HG02840 (cell line): ENCODE results near the gene CPA2.
"Not testable (repeated sequence)": the region's sequence is repeated elsewhere in the genome, so short reads cannot be mapped to it uniquely, and the experiment has no call there.

Source experiments
- ATAC-seq: cut with Tn5 transposase; IDR thresholded peaks from one replicate; pipeline ENCODE4 v1.9.1; 2021; ENCODE audit warnings: mild to moderate bottlenecking, moderate library complexity, moderate number of reproducible peaks; ENCODE audit not compliant: unreplicated experiment, low FRiP score

Gene CPA2

GRCh38 chr7:130249626-130250025 is 17.0 kb upstream of the CPA2 start:
- ATAC-seq, result not testable (repeated sequence)

- no peak for ATAC-seq
Measured at GRCh38 chr7:130254555-130254954, 12.1 kb upstream of the CPA2 start.

- no peak for ATAC-seq
Measured at GRCh38 chr7:130256704-130257103, 10.0 kb upstream of the CPA2 start.

GRCh38 chr7:130258494-130259078 is 8.1 kb upstream of the CPA2 start:
- no peak for ATAC-seq

GRCh38 chr7:130262448-130262847 is 4.2 kb upstream of the CPA2 start:
- ATAC-seq, result no peak

- ATAC-seq, result no peak
Measured at GRCh38 chr7:130263130-130263529, 3.5 kb upstream of the CPA2 start.

GRCh38 chr7:130266961-130267321 is 278 bp downstream of the CPA2 start:
- no peak for ATAC-seq

GRCh38 chr7:130268463-130269317 is 2.0 kb downstream of the CPA2 start:
- ATAC-seq, result no peak

GRCh38 chr7:130269318-130269694 is 2.6 kb downstream of the CPA2 start:
- no peak for ATAC-seq

- no peak for ATAC-seq
Measured at GRCh38 chr7:130270947-130271800, 4.5 kb downstream of the CPA2 start.

GRCh38 chr7:130272381-130273080 is 5.9 kb downstream of the CPA2 start:
- ATAC-seq, result no peak

GRCh38 chr7:130273081-130273932 is 6.6 kb downstream of the CPA2 start:
- no peak for ATAC-seq

- ATAC-seq, result no peak
Measured at GRCh38 chr7:130273933-130274255, 7.2 kb downstream of the CPA2 start.

GRCh38 chr7:130274296-130274695 is 7.6 kb downstream of the CPA2 start:
- no peak for ATAC-seq

GRCh38 chr7:130274983-130275591 is 8.4 kb downstream of the CPA2 start:
- no peak for ATAC-seq

- ATAC-seq, result no peak
Measured at GRCh38 chr7:130275826-130276297, 9.2 kb downstream of the CPA2 start.

- ATAC-seq, result no peak
Measured at GRCh38 chr7:130276796-130277762, 10.4 kb downstream of the CPA2 start.
